GM12878 (cell line): ENCODE data around the gene ALOX12. TPM values are rescaled to one million over a fixed set of nuclear protein-coding genes. Genes with fewer than 3 reads are reported as not detected.

Experiments
- HCFC1 ChIP-seq: fragments of 150-350 bp; IDR thresholded peaks from 2 replicates; pipeline ENCODE4 v1.6.1; 2014; ENCODE audit warnings: low read length
- IKZF1 ChIP-seq: fragments of 450-650 bp; conservative IDR thresholded peaks from 2 replicates; pipeline ENCODE4 v1.6.1; 2017; ENCODE audit warnings: antibody characterized with exemption, mild to moderate bottlenecking
- KAT2A ChIP-seq: conservative IDR thresholded peaks from 2 replicates; pipeline ENCODE4 v1.6.1; 2011; ENCODE audit warnings: low read depth, low read length; ENCODE audit not compliant: control insufficient read depth
- LARP7 ChIP-seq: fragments of 450-650 bp; IDR thresholded peaks from 2 replicates; pipeline ENCODE4 v1.6.1; 2017; ENCODE audit warnings: mild to moderate bottlenecking
- NFYA ChIP-seq: IDR thresholded peaks from 2 replicates; pipeline ENCODE4 v1.6.1; 2011; ENCODE audit warnings: low read depth, mild to moderate bottlenecking, low read length, improper control_type of control experiment, borderline replicate concordance
- NFYB ChIP-seq: IDR thresholded peaks from 2 replicates; pipeline ENCODE4 v1.6.1; 2011; ENCODE audit warnings: low read depth, mild to moderate bottlenecking, low read length, improper control_type of control experiment, moderate library complexity; ENCODE audit not compliant: insufficient read depth
- PAX5 ChIP-seq: IDR thresholded peaks from 2 replicates; pipeline ENCODE4 v1.6.1; 2011; ENCODE audit warnings: low read depth, low read length, borderline replicate concordance
- RB1 ChIP-seq: fragments of 450-650 bp; formaldehyde crosslinking; IDR thresholded peaks from 2 replicates; pipeline ENCODE4 v1.6.1; 2017; ENCODE audit warnings: mild to moderate bottlenecking, borderline replicate concordance
- SMARCA5 ChIP-seq: fragments of 450-650 bp; IDR thresholded peaks from 2 replicates; pipeline ENCODE4 v1.6.1; 2017; ENCODE audit warnings: mild to moderate bottlenecking
- STAT1 ChIP-seq: fragments of 450-650 bp; conservative IDR thresholded peaks from 2 replicates; pipeline ENCODE4 v1.6.1; 2014; ENCODE audit warnings: antibody characterized with exemption, mild to moderate bottlenecking
- SUZ12 ChIP-seq: fragments of 200-600 bp; sonication (generic); IDR thresholded peaks from one replicate; pipeline ENCODE4 v1.6.1; 2018; ENCODE audit warnings: antibody characterized with exemption, mild to moderate bottlenecking; ENCODE audit not compliant: unreplicated experiment
- polyA plus RNA-seq, 11 experiments: library from polyadenylated mRNA; depleted of rRNA in 4 of 11; unstranded in 6 of 11; stranded (reverse) in 5 of 11; fragments of >200 nt; fragmentation: Nextera tagmentation in 4 of 11; fragmentation: Illumina TruSeq in 1 of 11; extraction: Ambion mirVana in 4 of 11; extraction: Trizol in 1 of 11; gene quantifications; 1 replicate in 1 of 11; 2 replicates in 10 of 11; pipeline versions ENCODE4 v1.2.1 to v1.2.3, GENCODE V29; 2011 to 2016; ENCODE audit warnings: inconsistent platforms in 2 of 11, missing spikeins in 2 of 11, low read depth in 1 of 11
- total RNA-seq, 4 experiments: library from RNA; depleted of rRNA in 3 of 4; stranded (reverse); fragments of >200 nt in 3 of 4; fragmentation: Illumina TruSeq in 1 of 4; extraction: Trizol in 1 of 4; gene quantifications; 2 replicates each; pipeline versions ENCODE4 v1.2.1 to v1.2.3, GENCODE V29; 2013 to 2021
- TF ChIP-seq, protein P1 (sequence below): IDR thresholded peaks from 2 replicates; pipeline ENCODE4 v1.6.1; 2011; ENCODE audit warnings: low read depth, low read length, improper control_type of control experiment, borderline replicate concordance
- TF ChIP-seq, protein P2 (sequence below): fragments of 450-650 bp; IDR thresholded peaks from 2 replicates; pipeline ENCODE4 v1.6.1; 2016; ENCODE audit warnings: mild to moderate bottlenecking, moderate library complexity, borderline replicate concordance
- TF ChIP-seq, protein P3 (sequence below): IDR thresholded peaks from 2 replicates; pipeline ENCODE4 v1.6.1; 2011; ENCODE audit warnings: borderline replicate concordance, low read depth, mild to moderate bottlenecking, moderate library complexity, mixed read lengths, low read length; ENCODE audit not compliant: insufficient read depth; ENCODE audit errors: extremely low read length
- TF ChIP-seq, protein P4 (sequence below): IDR thresholded peaks from 2 replicates; pipeline ENCODE4 v1.6.1; 2012; ENCODE audit warnings: low read length, inconsistent platforms
- TF ChIP-seq, protein P5 (sequence below): IDR thresholded peaks from 2 replicates; pipeline ENCODE4 v1.6.1; 2011; ENCODE audit warnings: low read depth, mild to moderate bottlenecking, low read length, moderate library complexity, borderline replicate concordance; ENCODE audit errors: extremely low read depth
- TF ChIP-seq, protein P6 (sequence below): fragments of 450-650 bp; IDR thresholded peaks from 2 replicates; pipeline ENCODE4 v1.6.1; 2017; ENCODE audit warnings: low read depth, mild to moderate bottlenecking, moderate library complexity
- TF ChIP-seq, protein P7 (sequence below): fragments of 450-650 bp; IDR thresholded peaks from 2 replicates; pipeline ENCODE4 v1.6.1; 2016; ENCODE audit warnings: mild to moderate bottlenecking

ALOX12 gene
- total and polyA plus RNA-seq, 10 of the 15 experiments (the other 5 are each of a cell fraction or from before 2014, with no cell fraction given), result 0.23 to 0.82 (median 0.58) TPM; not detected in 6

DNA sequence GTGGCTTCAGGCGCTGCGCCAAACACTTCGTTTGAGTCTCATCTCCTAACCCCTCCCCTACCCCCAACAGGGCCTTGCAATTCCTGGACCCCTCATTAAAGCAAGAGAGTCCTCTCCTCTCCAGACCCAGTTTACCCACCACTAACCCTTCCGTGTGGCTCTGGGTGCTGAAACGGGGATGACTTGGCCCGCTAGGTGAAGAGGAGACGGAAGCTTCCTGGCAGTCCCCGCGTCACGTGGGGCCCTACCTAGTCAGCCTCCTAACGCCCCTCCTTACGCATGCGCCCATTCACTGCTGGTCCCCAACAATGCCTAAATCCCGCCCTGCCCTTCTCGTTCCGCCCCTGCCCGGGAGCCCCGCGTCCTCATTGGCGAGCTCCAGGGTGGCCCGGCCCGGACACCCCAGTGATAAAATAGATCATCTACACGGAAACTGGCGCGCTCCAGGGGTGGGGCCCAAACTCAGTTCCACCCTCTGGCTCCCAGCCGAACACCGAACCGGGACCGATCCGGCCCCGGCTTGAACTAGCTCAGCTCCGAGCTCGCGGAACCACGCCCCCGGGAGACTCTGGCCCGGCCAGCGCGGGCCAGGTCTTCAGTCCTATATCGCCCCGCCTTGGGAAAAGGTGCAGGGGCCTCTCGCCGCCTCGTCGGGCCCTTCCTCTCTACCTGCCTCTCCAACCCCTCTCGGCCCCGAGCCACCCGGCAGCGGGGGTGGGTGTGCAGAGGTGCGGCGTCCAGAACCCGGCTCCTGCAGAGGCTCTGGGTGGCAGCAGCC lies 39.9 kb downstream of the ALOX12 start, which contains the start of gene SLC16A13 (continued):
- TF ChIP-seq, protein P1, sequence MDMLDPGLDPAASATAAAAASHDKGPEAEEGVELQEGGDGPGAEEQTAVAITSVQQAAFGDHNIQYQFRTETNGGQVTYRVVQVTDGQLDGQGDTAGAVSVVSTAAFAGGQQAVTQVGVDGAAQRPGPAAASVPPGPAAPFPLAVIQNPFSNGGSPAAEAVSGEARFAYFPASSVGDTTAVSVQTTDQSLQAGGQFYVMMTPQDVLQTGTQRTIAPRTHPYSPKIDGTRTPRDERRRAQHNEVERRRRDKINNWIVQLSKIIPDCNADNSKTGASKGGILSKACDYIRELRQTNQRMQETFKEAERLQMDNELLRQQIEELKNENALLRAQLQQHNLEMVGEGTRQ, result peak; percentile 97
- TF ChIP-seq, protein P2, sequence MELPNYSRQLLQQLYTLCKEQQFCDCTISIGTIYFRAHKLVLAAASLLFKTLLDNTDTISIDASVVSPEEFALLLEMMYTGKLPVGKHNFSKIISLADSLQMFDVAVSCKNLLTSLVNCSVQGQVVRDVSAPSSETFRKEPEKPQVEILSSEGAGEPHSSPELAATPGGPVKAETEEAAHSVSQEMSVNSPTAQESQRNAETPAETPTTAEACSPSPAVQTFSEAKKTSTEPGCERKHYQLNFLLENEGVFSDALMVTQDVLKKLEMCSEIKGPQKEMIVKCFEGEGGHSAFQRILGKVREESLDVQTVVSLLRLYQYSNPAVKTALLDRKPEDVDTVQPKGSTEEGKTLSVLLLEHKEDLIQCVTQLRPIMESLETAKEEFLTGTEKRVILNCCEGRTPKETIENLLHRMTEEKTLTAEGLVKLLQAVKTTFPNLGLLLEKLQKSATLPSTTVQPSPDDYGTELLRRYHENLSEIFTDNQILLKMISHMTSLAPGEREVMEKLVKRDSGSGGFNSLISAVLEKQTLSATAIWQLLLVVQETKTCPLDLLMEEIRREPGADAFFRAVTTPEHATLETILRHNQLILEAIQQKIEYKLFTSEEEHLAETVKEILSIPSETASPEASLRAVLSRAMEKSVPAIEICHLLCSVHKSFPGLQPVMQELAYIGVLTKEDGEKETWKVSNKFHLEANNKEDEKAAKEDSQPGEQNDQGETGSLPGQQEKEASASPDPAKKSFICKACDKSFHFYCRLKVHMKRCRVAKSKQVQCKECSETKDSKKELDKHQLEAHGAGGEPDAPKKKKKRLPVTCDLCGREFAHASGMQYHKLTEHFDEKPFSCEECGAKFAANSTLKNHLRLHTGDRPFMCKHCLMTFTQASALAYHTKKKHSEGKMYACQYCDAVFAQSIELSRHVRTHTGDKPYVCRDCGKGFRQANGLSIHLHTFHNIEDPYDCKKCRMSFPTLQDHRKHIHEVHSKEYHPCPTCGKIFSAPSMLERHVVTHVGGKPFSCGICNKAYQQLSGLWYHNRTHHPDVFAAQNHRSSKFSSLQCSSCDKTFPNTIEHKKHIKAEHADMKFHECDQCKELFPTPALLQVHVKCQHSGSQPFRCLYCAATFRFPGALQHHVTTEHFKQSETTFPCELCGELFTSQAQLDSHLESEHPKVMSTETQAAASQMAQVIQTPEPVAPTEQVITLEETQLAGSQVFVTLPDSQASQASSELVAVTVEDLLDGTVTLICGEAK, result no peak
- peak; percentile 49; the same call in 1 of the 2 replicates for TF ChIP-seq SMARCA5
- TF ChIP-seq, protein P3, sequence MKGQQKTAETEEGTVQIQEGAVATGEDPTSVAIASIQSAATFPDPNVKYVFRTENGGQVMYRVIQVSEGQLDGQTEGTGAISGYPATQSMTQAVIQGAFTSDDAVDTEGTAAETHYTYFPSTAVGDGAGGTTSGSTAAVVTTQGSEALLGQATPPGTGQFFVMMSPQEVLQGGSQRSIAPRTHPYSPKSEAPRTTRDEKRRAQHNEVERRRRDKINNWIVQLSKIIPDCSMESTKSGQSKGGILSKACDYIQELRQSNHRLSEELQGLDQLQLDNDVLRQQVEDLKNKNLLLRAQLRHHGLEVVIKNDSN, result peak; percentile 98
- peak; percentile 7; the same call in 1 of the 2 replicates for TF ChIP-seq PAX5
- TF ChIP-seq LARP7, result peak; percentile 37
- TF ChIP-seq, protein P4, sequence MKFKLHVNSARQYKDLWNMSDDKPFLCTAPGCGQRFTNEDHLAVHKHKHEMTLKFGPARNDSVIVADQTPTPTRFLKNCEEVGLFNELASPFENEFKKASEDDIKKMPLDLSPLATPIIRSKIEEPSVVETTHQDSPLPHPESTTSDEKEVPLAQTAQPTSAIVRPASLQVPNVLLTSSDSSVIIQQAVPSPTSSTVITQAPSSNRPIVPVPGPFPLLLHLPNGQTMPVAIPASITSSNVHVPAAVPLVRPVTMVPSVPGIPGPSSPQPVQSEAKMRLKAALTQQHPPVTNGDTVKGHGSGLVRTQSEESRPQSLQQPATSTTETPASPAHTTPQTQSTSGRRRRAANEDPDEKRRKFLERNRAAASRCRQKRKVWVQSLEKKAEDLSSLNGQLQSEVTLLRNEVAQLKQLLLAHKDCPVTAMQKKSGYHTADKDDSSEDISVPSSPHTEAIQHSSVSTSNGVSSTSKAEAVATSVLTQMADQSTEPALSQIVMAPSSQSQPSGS, result no peak
- TF ChIP-seq HCFC1, result no peak; the same call in 1 of the 2 replicates
- TF ChIP-seq, protein P5, sequence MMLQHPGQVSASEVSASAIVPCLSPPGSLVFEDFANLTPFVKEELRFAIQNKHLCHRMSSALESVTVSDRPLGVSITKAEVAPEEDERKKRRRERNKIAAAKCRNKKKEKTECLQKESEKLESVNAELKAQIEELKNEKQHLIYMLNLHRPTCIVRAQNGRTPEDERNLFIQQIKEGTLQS, result peak; percentile 90
- TF ChIP-seq SUZ12, result no peak
- peak; percentile 71; the same call in 1 of the 2 replicates for TF ChIP-seq NFYB
- peak; percentile 71 for TF ChIP-seq IKZF1
- no peak for TF ChIP-seq NFYA
- TF ChIP-seq, protein P6, sequence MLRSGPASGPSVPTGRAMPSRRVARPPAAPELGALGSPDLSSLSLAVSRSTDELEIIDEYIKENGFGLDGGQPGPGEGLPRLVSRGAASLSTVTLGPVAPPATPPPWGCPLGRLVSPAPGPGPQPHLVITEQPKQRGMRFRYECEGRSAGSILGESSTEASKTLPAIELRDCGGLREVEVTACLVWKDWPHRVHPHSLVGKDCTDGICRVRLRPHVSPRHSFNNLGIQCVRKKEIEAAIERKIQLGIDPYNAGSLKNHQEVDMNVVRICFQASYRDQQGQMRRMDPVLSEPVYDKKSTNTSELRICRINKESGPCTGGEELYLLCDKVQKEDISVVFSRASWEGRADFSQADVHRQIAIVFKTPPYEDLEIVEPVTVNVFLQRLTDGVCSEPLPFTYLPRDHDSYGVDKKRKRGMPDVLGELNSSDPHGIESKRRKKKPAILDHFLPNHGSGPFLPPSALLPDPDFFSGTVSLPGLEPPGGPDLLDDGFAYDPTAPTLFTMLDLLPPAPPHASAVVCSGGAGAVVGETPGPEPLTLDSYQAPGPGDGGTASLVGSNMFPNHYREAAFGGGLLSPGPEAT, result peak; percentile 69
- TF ChIP-seq, protein P7, sequence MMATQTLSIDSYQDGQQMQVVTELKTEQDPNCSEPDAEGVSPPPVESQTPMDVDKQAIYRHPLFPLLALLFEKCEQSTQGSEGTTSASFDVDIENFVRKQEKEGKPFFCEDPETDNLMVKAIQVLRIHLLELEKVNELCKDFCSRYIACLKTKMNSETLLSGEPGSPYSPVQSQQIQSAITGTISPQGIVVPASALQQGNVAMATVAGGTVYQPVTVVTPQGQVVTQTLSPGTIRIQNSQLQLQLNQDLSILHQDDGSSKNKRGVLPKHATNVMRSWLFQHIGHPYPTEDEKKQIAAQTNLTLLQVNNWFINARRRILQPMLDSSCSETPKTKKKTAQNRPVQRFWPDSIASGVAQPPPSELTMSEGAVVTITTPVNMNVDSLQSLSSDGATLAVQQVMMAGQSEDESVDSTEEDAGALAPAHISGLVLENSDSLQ, result peak; percentile 45; the same call in 1 of the 2 replicates
- TF ChIP-seq RB1, result peak; percentile 27; the same call in 1 of the 2 replicates
- no peak for TF ChIP-seq KAT2A
- TF ChIP-seq STAT1, result no peak
